Renal cortex interstitium (tissue), 11 donors: Measurements from ENCODE around the gene SNAP23. TPM values are rescaled to one million over a fixed set of nuclear protein-coding genes. Genes with fewer than 3 reads are reported as not detected.
"Not testable (repeated sequence)": the region's sequence is repeated elsewhere in the genome, so short reads cannot be mapped to it uniquely, and the experiment has no call there.

Experiments used
- DNase-seq, 11 donors: peaks; one replicate each; pipeline ENCODE4 v3.0.0-alpha.2; 2013; ENCODE audit warnings: low read depth in 9 of 11, low spot score in 4 of 11; ENCODE audit errors: extremely low read depth in 1 of 11
- polyA plus RNA-seq, 3 donors: library from polyadenylated mRNA; unstranded; fragments of 120-200 nt; gene quantifications; one replicate each; pipeline ENCODE4 v1.2.1, GENCODE V29; 2013; ENCODE audit not compliant: insufficient read length in 3 of 3

SNAP23 gene
- polyA plus RNA-seq, 3 donors, result 93.8 to 118 (median 107) TPM

GRCh38 chr15:42544853-42545629 lies 49.6 kb downstream of the SNAP23 start:
- DNase-seq, result no peak

- DNase-seq, result peak in 4 of 11 donors; percentile 5 to 33 (median 13)
These were observed 52.4 kb downstream of the SNAP23 start for GRCh38 chr15:42547918-42548248.

GRCh38 chr15:42548249-42549031 lies 53.0 kb downstream of the SNAP23 start, which contains the start of the genes HAUS2 and LRRC57:
Gene HAUS2 (plus strand): TSS chr15:42548838. CDS start chr15:42548873, 35 bp downstream.
Gene LRRC57 (minus strand): TSS chr15:42548793. CDS start chr15:42548434, 359 bp downstream.
- peak; percentile 72 to 89 (median 83) for DNase-seq

- peak in 6 of 11 donors; percentile 8 to 76 (median 32) for DNase-seq
These were observed 53.6 kb downstream of the SNAP23 start for GRCh38 chr15:42549032-42549491.

GRCh38 chr15:42549741-42550392 lies 54.4 kb downstream of the SNAP23 start:
- no peak for DNase-seq

- DNase-seq, result no peak
These were observed 58.1 kb downstream of the SNAP23 start for GRCh38 chr15:42553554-42553953.

- DNase-seq, result not testable (repeated sequence)
These were observed 61.2 kb downstream of the SNAP23 start for GRCh38 chr15:42556550-42557207.

GRCh38 chr15:42558739-42559138 lies 63.3 kb downstream of the SNAP23 start:
- no peak for DNase-seq

- peak; percentile 91 to 97 (median 97) for DNase-seq
These were observed 80.0 kb downstream of the SNAP23 start, which contains the start of gene STARD9 for GRCh38 chr15:42575188-42576039. Gene STARD9 (plus strand): TSS chr15:42575606. CDS start chr15:42575716, 110 bp downstream.

GRCh38 chr15:42576040-42576594 lies 80.7 kb downstream of the SNAP23 start:
- no peak for DNase-seq

- DNase-seq, result no peak
These were observed 81.3 kb downstream of the SNAP23 start for GRCh38 chr15:42576776-42577175.

- no peak for DNase-seq
These were observed 82.1 kb downstream of the SNAP23 start for GRCh38 chr15:42577514-42578031.

GRCh38 chr15:42578984-42579537 lies 83.6 kb downstream of the SNAP23 start:
- no peak for DNase-seq

- peak in 9 of 11 donors; percentile 71 to 86 (median 76) for DNase-seq
These were observed 85.9 kb downstream of the SNAP23 start for GRCh38 chr15:42581272-42581730.
